Iris pigment epithelial cell (primary cell): ENCODE data around the gene IST1.

Experiments used
- DNase-seq: peaks from one replicate; pipeline ENCODE4 v3.0.0-alpha.2; 2011; ENCODE audit warnings: low read depth

IST1 gene

GRCh38 chr16:71965223-71965622 lies 69.9 kb downstream of the IST1 start:
- DNase-seq = no peak

- DNase-seq = no peak
Observed at GRCh38 chr16:71966932-71967331, 71.6 kb downstream of the IST1 start.

GRCh38 chr16:71969353-71969752 lies 74.0 kb downstream of the IST1 start:
- no peak for DNase-seq

- no peak for DNase-seq
Observed at GRCh38 chr16:71971571-71971970, 76.2 kb downstream of the IST1 start.

- DNase-seq = no peak
Observed at GRCh38 chr16:71972356-71972755, 77.0 kb downstream of the IST1 start.

- no peak for DNase-seq
Observed at GRCh38 chr16:71973001-71973400, 77.7 kb downstream of the IST1 start.

GRCh38 chr16:71974068-71974818 lies 78.9 kb downstream of the IST1 start:
- DNase-seq = no peak
